ENCODE data around the gene PRDM16. TPM values are rescaled to one million over a fixed set of nuclear protein-coding genes. Genes with fewer than 3 reads are reported as not detected.

The PRDM16 gene
- total and polyA plus RNA-seq, 4 donors = 0.05 to 0.67 (median 0.19) TPM

DNA sequence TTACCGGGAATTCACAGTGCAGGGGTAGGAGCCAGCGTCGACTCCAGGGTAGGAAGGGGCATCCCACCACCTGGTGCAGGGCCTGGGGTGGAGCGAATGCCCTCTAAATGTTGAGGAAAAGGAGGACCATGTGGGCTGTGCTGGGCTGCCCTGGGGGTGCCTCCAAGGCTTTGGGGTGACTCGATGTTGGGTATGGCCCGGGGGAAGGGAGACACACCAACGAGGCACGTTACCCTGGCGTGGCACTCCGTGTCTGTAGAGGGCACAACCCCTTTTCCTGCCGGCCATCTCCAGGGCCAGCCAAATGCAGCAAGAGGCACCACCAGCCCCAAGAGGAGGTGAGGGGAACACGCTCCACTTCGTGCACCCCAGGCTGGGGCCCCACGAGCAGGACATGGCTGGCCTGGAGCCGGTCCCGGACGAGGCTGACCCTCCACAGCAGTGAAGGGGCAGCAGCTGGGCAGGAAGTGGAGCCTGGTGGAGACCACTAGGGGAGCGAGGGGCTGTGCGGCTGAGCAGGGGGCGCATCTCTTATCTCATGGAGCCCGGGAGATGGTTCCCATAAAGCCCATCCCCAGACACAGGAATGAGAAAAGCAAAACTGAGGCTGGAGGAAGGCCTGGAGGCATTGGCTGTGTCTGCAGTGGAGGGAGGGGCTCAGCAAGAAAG, 36.5 kb upstream of the PRDM16 start:
- Histone ChIP-seq H3K4me3 (ENCODE audit: low read depth in 1 of 3, low read length in 3 of 3) (no peak overlapping the region), H3K36me3 (ENCODE audit: control insufficient read depth in 4 of 4, insufficient read depth in 3 of 4, low read depth in 1 of 4, low read length in 3 of 4) (no peaks in the 10 kb centered on the region), H3K27ac (ENCODE audit: low read depth in 1 of 2, low read length in 2 of 2) (no peak overlapping the region), H3K27me3 (ENCODE audit: control insufficient read depth in 4 of 4, insufficient read depth in 4 of 4, low read length in 3 of 4) (peaks cover 0 to 8% (median 0%) of the 10 kb centered on the region in 4 donors), H3K9ac (ENCODE audit: low read depth in 1 of 2, low read length in 2 of 2) (no peak overlapping the region), H3K4me1 (ENCODE audit: control insufficient read depth in 4 of 4, insufficient read depth in 4 of 4, low read length in 3 of 4) (no peaks in the 10 kb centered on the region), H3K9me3 (ENCODE audit: control insufficient read depth in 4 of 4, low read length in 3 of 4) (no peaks in the 10 kb centered on the region)
- 79% methylated on average over 21 of the region's 21 CpGs for WGBS
- no peak for DNase-seq (ENCODE audit: low spot score)
- no peak for TF ChIP-seq HNF4A (conservative IDR thresholded peaks at IDR 0.05)
- no peak for TF ChIP-seq JUND (IDR thresholded peaks at IDR 0.05)
- no peak for TF ChIP-seq RXRA (IDR thresholded peaks at IDR 0.05)
- TF ChIP-seq, protein P1, sequence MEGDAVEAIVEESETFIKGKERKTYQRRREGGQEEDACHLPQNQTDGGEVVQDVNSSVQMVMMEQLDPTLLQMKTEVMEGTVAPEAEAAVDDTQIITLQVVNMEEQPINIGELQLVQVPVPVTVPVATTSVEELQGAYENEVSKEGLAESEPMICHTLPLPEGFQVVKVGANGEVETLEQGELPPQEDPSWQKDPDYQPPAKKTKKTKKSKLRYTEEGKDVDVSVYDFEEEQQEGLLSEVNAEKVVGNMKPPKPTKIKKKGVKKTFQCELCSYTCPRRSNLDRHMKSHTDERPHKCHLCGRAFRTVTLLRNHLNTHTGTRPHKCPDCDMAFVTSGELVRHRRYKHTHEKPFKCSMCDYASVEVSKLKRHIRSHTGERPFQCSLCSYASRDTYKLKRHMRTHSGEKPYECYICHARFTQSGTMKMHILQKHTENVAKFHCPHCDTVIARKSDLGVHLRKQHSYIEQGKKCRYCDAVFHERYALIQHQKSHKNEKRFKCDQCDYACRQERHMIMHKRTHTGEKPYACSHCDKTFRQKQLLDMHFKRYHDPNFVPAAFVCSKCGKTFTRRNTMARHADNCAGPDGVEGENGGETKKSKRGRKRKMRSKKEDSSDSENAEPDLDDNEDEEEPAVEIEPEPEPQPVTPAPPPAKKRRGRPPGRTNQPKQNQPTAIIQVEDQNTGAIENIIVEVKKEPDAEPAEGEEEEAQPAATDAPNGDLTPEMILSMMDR (IDR thresholded peaks at IDR 0.05; ENCODE audit: low read depth, low read length, missing input control) = no peak
- TF ChIP-seq, protein P2, sequence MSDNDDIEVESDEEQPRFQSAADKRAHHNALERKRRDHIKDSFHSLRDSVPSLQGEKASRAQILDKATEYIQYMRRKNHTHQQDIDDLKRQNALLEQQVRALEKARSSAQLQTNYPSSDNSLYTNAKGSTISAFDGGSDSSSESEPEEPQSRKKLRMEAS (IDR thresholded peaks at IDR 0.05) = no peak
- no peak for TF ChIP-seq GABPA (IDR thresholded peaks at IDR 0.05 in 1 of 2, conservative IDR thresholded peaks at IDR 0.05 in 1 of 2)

DNA sequence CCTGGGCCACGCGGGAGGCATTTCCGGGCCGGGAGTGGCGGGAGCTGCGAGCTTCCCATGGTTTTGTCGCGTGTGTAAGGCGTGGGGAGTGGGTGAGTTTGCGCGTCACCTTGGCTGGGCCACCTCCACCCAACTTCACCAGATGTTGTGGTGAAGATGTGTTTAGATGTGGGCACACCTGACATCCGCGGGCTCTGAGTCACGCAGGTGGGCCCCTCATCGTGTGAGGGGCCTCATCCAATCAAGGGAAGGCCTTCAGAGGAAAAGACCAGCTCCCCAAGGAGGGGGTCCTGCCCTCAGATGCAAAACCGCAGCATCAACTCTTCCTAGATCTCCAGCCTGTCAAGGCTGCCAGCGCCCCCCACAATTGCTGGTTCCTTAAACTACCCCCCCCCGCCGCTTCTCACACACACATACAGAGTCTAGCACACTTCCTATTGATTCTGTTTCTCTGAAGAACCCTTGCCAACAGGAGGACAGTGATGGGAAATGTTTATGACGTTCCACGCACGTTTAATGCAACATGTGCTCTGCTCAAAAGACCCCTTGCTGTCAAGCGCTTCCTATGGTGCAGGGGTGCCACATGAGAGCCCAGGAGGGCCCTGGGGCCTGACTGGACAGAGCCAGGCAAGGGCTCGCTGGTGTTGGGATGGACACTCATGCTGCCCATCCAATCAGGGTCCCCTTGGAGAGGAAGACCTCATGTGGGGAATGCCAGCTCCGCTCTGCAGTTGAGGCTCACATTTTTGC, 35.8 kb upstream of the PRDM16 start:
- no peak for DNase-seq (ENCODE audit: low spot score)
- TF ChIP-seq HNF4A (conservative IDR thresholded peaks at IDR 0.05) = no peak
- TF ChIP-seq, protein P2 (IDR thresholded peaks at IDR 0.05) = no peak
- TF ChIP-seq RXRA (IDR thresholded peaks at IDR 0.05) = no peak
- no peak for TF ChIP-seq GABPA (IDR thresholded peaks at IDR 0.05 in 1 of 2, conservative IDR thresholded peaks at IDR 0.05 in 1 of 2)
- TF ChIP-seq, protein P3, sequence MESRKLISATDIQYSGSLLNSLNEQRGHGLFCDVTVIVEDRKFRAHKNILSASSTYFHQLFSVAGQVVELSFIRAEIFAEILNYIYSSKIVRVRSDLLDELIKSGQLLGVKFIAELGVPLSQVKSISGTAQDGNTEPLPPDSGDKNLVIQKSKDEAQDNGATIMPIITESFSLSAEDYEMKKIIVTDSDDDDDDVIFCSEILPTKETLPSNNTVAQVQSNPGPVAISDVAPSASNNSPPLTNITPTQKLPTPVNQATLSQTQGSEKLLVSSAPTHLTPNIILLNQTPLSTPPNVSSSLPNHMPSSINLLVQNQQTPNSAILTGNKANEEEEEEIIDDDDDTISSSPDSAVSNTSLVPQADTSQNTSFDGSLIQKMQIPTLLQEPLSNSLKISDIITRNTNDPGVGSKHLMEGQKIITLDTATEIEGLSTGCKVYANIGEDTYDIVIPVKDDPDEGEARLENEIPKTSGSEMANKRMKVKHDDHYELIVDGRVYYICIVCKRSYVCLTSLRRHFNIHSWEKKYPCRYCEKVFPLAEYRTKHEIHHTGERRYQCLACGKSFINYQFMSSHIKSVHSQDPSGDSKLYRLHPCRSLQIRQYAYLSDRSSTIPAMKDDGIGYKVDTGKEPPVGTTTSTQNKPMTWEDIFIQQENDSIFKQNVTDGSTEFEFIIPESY (IDR thresholded peaks at IDR 0.05) = no peak
- TF ChIP-seq JUND (IDR thresholded peaks at IDR 0.05) = no peak
- TF ChIP-seq NR2F2 (IDR thresholded peaks at IDR 0.05) = no peak
- no peak for TF ChIP-seq YY1 (IDR thresholded peaks at IDR 0.05)
- TF ChIP-seq, protein P4, sequence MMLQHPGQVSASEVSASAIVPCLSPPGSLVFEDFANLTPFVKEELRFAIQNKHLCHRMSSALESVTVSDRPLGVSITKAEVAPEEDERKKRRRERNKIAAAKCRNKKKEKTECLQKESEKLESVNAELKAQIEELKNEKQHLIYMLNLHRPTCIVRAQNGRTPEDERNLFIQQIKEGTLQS (IDR thresholded peaks at IDR 0.05) = no peak
- no peak for TF ChIP-seq TAF1 (conservative IDR thresholded peaks at IDR 0.05)
- no peak for TF ChIP-seq HNF4G (IDR thresholded peaks at IDR 0.05)
- no peak overlapping the region for H3K4me3 ChIP-seq (ENCODE audit: low read depth in 1 of 3, low read length in 3 of 3)
- no peak overlapping the region for H3K27ac ChIP-seq (ENCODE audit: low read depth in 1 of 2, low read length in 2 of 2)
- no peaks in the 10 kb centered on the region for H3K36me3 ChIP-seq (ENCODE audit: control insufficient read depth in 4 of 4, insufficient read depth in 3 of 4, low read depth in 1 of 4, low read length in 3 of 4)
- peaks cover 0 to 4% (median under 1%) of the 10 kb centered on the region in 4 donors for H3K27me3 ChIP-seq (ENCODE audit: control insufficient read depth in 4 of 4, insufficient read depth in 4 of 4, low read length in 3 of 4)
- H3K9ac ChIP-seq (ENCODE audit: low read depth in 1 of 2, low read length in 2 of 2) = no peak overlapping the region
- H3K4me1 ChIP-seq (ENCODE audit: control insufficient read depth in 4 of 4, insufficient read depth in 4 of 4, low read length in 3 of 4) = no peaks in the 10 kb centered on the region
- 82% methylated on average over 25 of the region's 25 CpGs for WGBS
- no peaks in the 10 kb centered on the region for H3K9me3 ChIP-seq (ENCODE audit: control insufficient read depth in 4 of 4, low read length in 3 of 4)
